DOHH2 (cell line): ENCODE measurements around the gene TNS4.

Experiments used
- H3F3A ChIP-seq: fragments of 200-600 bp; sonication (generic), shearing (Covaris generic); 2 replicates; pipeline ENCODE4 v1.6.0; 2016; ENCODE audit warnings: antibody characterized with exemption, mild to moderate bottlenecking; ENCODE audit not compliant: control insufficient read depth, insufficient read depth
- H3K27ac ChIP-seq: fragments of 200-600 bp; sonication (generic); 2 replicates; pipeline ENCODE4 v1.5.1; 2014; ENCODE audit warnings: low read depth, mild to moderate bottlenecking, low read length, moderate library complexity
- H3K27me3 ChIP-seq: fragments of 200-600 bp; sonication (generic); 2 replicates; pipeline ENCODE4 v1.6.1; 2014; ENCODE audit warnings: mild to moderate bottlenecking, low read length, mixed read lengths; ENCODE audit not compliant: control insufficient read depth
- H3K36me3 ChIP-seq: fragments of 200-600 bp; sonication (generic); 2 replicates; pipeline ENCODE4 v1.6.1; 2014; ENCODE audit warnings: mild to moderate bottlenecking, low read length, moderate library complexity, mixed read lengths; ENCODE audit not compliant: control insufficient read depth
- H3K4me1 ChIP-seq: fragments of 200-600 bp; sonication (generic); 2 replicates; pipeline ENCODE4 v1.6.1; 2014; ENCODE audit warnings: mild to moderate bottlenecking, low read length, mixed read lengths; ENCODE audit not compliant: control insufficient read depth
- H3K4me2 ChIP-seq: fragments of 200-600 bp; sonication (generic); 2 replicates; pipeline ENCODE4 v1.6.0; 2014; ENCODE audit warnings: mild to moderate bottlenecking, low read length, moderate library complexity
- H3K4me3 ChIP-seq: fragments of 200-600 bp; sonication (generic); 2 replicates; pipeline ENCODE4 v1.5.1; 2014; ENCODE audit warnings: mild to moderate bottlenecking, low read length, mixed read lengths
- H3K79me2 ChIP-seq: fragments of 200-600 bp; sonication (generic); 2 replicates; pipeline ENCODE4 v1.6.1; 2014; ENCODE audit warnings: mild to moderate bottlenecking, low read length, mixed read lengths; ENCODE audit not compliant: control insufficient read depth
- H3K9me2 ChIP-seq: fragments of 200-600 bp; sonication (generic); replicated peaks from 2 replicates; pipeline ENCODE4 v1.6.1; 2014; ENCODE audit warnings: mild to moderate bottlenecking, low read length, mixed read lengths; ENCODE audit not compliant: control insufficient read depth
- H3K9me3 ChIP-seq: fragments of 200-600 bp; sonication (generic); 2 replicates; pipeline ENCODE4 v1.6.1; 2014; ENCODE audit warnings: antibody characterized with exemption, low read length, mixed read lengths; ENCODE audit not compliant: control insufficient read depth, insufficient read depth
- H4K20me1 ChIP-seq: fragments of 200-600 bp; sonication (generic); 2 replicates; pipeline ENCODE4 v1.6.0; 2014; ENCODE audit warnings: low read depth, mild to moderate bottlenecking, antibody characterized with exemption, low read length, moderate library complexity; ENCODE audit not compliant: control insufficient read depth, insufficient read depth
- CTCF ChIP-seq: fragments of 200-600 bp; sonication (generic); IDR thresholded peaks from one replicate; pipeline ENCODE4 v1.5.1; 2014; ENCODE audit warnings: antibody characterized with exemption, mild to moderate bottlenecking, low read depth, low read length; ENCODE audit not compliant: poor library complexity, severe bottlenecking
- EZH2phosphoT487 ChIP-seq: fragments of 200-600 bp; sonication (generic); IDR thresholded peaks from 2 replicates; pipeline ENCODE4 v1.6.1; 2017; ENCODE audit warnings: borderline replicate concordance, mild to moderate bottlenecking, antibody characterized with exemption, low read length, moderate library complexity, mixed read lengths

Gene TNS4

GRCh38 chr17:40545660-40546059, 44.2 kb upstream of the TNS4 start:
- Histone ChIP-seq H3K4me2 (no peak overlapping the region), H3K79me2 (no peaks in the 10 kb centered on the region), H3K36me3 (no peaks in the 10 kb centered on the region), H4K20me1 (no peaks in the 10 kb centered on the region), H3K4me1 (peaks cover 7% of the 10 kb centered on the region; the same call in 1 of the 2 replicates), H3K9me3 (no peaks in the 10 kb centered on the region), H3K27ac (no peak overlapping the region), H3F3A (no peaks in the 10 kb centered on the region), H3K4me3 (no peak overlapping the region), H3K9me2 (no peaks in the 10 kb centered on the region), H3K27me3 (peaks cover 7% of the 10 kb centered on the region; the same call in 1 of the 2 replicates)
- TF ChIP-seq EZH2phosphoT487 (no peak), CTCF (no peak)

DNA sequence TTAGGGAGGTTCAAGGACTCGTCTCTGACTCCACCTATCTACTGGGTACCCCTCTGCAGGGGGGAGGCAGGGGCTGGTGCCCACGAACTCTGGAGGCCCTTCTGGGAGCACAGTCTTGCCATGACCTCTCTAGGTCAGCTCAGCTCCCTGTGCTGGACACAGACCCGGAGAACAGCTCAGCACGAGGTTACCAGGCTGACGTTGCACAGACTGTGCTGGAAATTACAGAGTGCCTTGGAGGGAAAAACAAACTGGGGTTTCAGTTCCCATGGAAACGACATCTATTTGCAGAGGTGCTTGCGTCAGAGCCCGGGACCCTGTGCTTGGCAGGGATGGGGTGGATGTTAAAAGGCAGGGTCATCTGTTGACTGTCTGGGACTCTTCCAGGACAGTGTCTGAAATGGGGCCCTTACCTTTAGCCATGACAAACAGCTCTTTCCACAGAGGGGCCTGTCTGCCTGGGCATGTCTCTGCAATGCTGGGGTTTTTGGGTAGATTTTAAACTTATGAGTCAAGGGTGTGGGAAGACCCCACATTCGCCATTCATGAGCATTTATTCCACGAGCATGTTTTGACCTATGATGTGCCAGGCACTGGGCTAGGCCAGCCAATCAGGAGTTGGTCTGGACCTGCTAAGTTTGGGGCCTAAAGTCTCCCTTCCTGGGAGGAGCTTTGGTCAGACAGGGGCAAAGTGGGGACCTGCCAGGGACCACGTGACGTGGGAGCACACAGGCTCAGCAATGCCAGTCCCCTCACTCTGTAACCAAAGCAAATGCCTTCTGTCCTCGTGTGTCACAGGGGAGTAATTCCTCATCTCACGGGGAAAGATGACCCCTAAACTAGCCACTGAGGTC, 41.4 kb upstream of the TNS4 start:
- no peak for TF ChIP-seq CTCF
- no peak for TF ChIP-seq EZH2phosphoT487
- Histone ChIP-seq H3K27ac (no peak overlapping the region), H3K36me3 (no peaks in the 10 kb centered on the region), H4K20me1 (no peaks in the 10 kb centered on the region), H3F3A (no peaks in the 10 kb centered on the region), H3K4me3 (no peak overlapping the region), H3K9me2 (no peaks in the 10 kb centered on the region), H3K79me2 (no peaks in the 10 kb centered on the region), H3K4me2 (no peak overlapping the region), H3K4me1 (peaks cover 7% of the 10 kb centered on the region; the same call in 1 of the 2 replicates), H3K9me3 (no peaks in the 10 kb centered on the region), H3K27me3 (0 out of 2 replicates have a peak, but pooled peaks cover 1% of the 10 kb centered on the region)

DNA sequence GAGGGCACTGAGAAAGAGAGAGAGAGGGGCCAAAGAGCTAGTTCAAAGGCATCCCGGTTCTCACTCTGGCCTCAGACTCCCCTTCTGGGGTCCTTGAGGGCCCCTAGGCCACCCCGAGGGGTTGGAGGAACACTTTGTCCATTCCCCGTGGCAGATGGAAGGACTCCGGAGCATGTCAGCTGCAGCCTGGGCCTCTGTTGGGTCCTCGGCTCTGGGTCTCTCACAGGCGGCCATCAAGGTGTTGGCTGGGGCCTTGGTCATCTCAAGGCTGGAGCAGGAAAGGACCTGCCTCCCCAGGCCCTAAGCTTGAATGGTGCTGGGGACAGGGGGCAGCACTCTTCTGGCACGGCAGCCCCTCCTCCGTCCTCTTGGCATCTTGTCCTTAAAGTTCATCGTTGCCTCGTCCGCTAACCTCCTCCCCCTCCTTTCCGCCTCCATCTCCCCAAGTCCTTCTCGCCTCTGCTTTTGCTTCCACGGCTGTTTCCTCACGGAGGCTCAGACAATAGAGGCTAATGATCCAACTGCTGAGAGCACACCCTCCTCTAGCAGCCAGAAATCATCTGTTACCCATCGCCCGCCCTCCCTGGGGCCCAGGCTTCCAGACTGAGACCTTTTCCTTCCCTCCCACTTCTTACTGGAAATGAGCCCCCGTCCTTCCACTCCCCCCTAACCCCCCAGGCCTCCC, 40.6 kb upstream of the TNS4 start:
- Histone ChIP-seq H3K79me2 (no peaks in the 10 kb centered on the region), H3K9me3 (no peaks in the 10 kb centered on the region), H3K4me3 (no peak overlapping the region), H4K20me1 (no peaks in the 10 kb centered on the region), H3F3A (no peaks in the 10 kb centered on the region), H3K9me2 (no peaks in the 10 kb centered on the region), H3K4me1 (no peaks in the 10 kb centered on the region), H3K27ac (no peak overlapping the region), H3K27me3 (peaks cover 1% of the 10 kb centered on the region), H3K36me3 (no peaks in the 10 kb centered on the region), H3K4me2 (no peak overlapping the region)
- TF ChIP-seq CTCF (no peak), EZH2phosphoT487 (no peak)
